Rectal smooth muscle tissue (tissue), 1 donor: ENCODE measurements around the gene UBAC2.

ENCODE experiments used
- H3K27ac ChIP-seq: one replicate; pipeline ENCODE4 v1.7.0; 2013; ENCODE audit warnings: low read depth, low read length, inconsistent platforms
- H3K27me3 ChIP-seq: one replicate; pipeline ENCODE4 v1.7.0; 2013; ENCODE audit warnings: low read length; ENCODE audit not compliant: control insufficient read depth, insufficient read depth
- H3K36me3 ChIP-seq: one replicate; pipeline ENCODE4 v1.7.0; 2013; ENCODE audit warnings: low read length; ENCODE audit not compliant: control insufficient read depth, insufficient read depth
- H3K4me1 ChIP-seq: one replicate; pipeline ENCODE4 v1.7.0; 2013; ENCODE audit warnings: low read length; ENCODE audit not compliant: control insufficient read depth, insufficient read depth
- H3K4me3 ChIP-seq: one replicate; pipeline ENCODE4 v1.7.0; 2013; ENCODE audit warnings: low read length
- H3K9ac ChIP-seq: one replicate; pipeline ENCODE4 v1.7.0; 2013; ENCODE audit warnings: low read length

UBAC2 gene, protein sequence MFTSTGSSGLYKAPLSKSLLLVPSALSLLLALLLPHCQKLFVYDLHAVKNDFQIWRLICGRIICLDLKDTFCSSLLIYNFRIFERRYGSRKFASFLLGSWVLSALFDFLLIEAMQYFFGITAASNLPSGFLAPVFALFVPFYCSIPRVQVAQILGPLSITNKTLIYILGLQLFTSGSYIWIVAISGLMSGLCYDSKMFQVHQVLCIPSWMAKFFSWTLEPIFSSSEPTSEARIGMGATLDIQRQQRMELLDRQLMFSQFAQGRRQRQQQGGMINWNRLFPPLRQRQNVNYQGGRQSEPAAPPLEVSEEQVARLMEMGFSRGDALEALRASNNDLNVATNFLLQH

GRCh38 chr13:99200432-99201167 is at the start of gene UBAC2:
TSS of gene UBAC2 (plus strand) at chr13:99200854. CDS start at chr13:99200909, 55 bp downstream.
- Histone ChIP-seq H3K4me3 (peak within 1 kb of the TSS; percentile 79), H3K27me3 (no peaks in the 10 kb centered on the region), H3K9ac (peak within 1 kb of the TSS; percentile 93), H3K27ac (peak within 1 kb of the TSS; percentile 94), H3K36me3 (no peaks in the 10 kb centered on the region), H3K4me1 (no peaks in the 10 kb centered on the region)

GRCh38 chr13:99151516-99151915 is 49.1 kb upstream of the UBAC2 start:
- H3K4me1 ChIP-seq, result no peaks in the 10 kb centered on the region
- no peak overlapping the region for H3K9ac ChIP-seq
- no peak overlapping the region for H3K4me3 ChIP-seq
- H3K36me3 ChIP-seq, result no peaks in the 10 kb centered on the region
- H3K27ac ChIP-seq, result no peak overlapping the region
- no peaks in the 10 kb centered on the region for H3K27me3 ChIP-seq

DNA sequence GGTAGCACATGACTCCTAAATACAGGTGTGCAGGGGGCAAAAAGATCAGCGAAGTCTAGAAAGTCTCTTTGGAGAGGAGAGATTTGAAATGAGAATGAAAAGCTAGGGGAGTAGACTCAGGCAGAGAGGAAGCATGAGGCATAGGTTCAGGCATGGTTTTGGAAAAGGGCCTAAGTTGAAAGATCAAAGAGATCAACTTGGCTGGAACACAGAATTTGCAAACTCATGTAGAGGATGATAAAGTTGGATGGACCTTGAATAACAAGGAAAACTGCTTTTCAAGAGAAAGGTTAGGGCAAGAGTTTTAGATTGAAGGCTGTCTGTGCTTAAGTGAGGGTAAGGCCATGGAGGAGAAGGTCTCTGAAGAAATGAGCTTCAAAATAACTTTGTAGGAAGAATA is 47.4 kb upstream of the UBAC2 start:
- Histone ChIP-seq H3K4me1 (no peaks in the 10 kb centered on the region), H3K4me3 (no peak overlapping the region), H3K27ac (no peak overlapping the region), H3K36me3 (no peaks in the 10 kb centered on the region), H3K9ac (no peak overlapping the region), H3K27me3 (no peaks in the 10 kb centered on the region)

DNA sequence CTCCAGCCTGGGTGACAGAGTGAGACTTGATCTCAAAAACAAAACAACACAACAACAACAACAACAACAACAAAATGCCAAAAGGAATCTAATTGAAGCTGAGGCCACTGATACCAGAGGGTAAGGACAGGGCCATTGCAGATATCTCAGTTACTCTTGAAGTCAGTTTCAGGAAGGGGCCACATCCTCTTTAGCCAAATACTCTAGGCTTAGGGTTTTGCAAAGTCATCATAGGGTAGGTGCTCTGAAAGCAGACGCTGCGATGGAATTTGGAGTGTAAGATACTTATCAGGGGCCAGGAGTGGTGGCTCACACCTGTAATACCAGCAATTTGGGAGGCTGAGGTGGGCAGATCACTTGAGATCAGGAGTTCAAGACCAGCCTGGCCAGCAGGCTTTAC is 46.6 kb upstream of the UBAC2 start:
- H3K4me1 ChIP-seq, result no peaks in the 10 kb centered on the region
- no peaks in the 10 kb centered on the region for H3K36me3 ChIP-seq
- peaks cover 4% of the 10 kb centered on the region for H3K27me3 ChIP-seq
- H3K9ac ChIP-seq, result no peak overlapping the region
- H3K4me3 ChIP-seq, result no peak overlapping the region
- no peak overlapping the region for H3K27ac ChIP-seq

DNA sequence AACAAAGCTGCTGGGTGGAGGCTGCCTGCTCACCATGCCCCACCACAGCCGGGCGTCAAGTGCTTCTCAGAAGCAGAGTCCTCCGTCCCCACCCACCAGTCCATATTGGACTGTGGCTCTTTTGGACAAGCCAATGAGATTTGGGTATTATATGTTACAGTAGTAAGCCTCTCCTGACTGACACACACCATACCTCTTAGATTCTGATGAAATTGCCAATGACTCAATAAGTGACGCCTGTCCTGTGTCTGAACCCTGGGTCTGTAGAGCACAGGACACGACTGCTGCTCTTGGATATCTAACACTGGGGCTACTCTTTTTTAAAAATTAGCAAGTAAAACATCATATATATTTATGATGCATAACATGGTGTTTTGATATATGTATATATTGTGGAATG is 44.8 kb upstream of the UBAC2 start:
- H3K9ac ChIP-seq, result no peak overlapping the region
- no peak overlapping the region for H3K27ac ChIP-seq
- H3K4me3 ChIP-seq, result no peak overlapping the region
- peaks cover 4% of the 10 kb centered on the region for H3K27me3 ChIP-seq
- H3K36me3 ChIP-seq, result no peaks in the 10 kb centered on the region
- H3K4me1 ChIP-seq, result no peaks in the 10 kb centered on the region

DNA sequence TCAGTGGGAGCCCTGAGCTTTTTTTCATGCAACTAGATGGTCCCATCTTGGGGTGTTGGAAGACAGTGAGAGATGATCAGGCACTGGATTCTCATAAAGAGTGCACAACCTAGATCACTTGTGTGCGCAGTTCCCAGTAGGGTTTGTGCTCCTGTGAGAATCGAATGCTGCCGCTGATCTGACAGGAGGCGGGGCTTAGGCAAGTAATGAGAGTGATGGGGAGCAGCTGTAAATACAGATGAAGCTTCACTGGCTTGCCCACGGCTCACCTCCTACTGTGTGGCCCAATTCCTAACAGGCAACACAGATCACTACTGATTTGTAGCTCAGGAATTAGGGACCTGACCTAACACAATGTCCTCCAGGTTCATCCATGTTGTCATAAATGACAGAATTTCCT is 43.6 kb upstream of the UBAC2 start:
- Histone ChIP-seq H3K27ac (no peak overlapping the region), H3K9ac (no peak overlapping the region), H3K27me3 (peaks cover 4% of the 10 kb centered on the region), H3K36me3 (no peaks in the 10 kb centered on the region), H3K4me3 (no peak overlapping the region), H3K4me1 (no peaks in the 10 kb centered on the region)

DNA sequence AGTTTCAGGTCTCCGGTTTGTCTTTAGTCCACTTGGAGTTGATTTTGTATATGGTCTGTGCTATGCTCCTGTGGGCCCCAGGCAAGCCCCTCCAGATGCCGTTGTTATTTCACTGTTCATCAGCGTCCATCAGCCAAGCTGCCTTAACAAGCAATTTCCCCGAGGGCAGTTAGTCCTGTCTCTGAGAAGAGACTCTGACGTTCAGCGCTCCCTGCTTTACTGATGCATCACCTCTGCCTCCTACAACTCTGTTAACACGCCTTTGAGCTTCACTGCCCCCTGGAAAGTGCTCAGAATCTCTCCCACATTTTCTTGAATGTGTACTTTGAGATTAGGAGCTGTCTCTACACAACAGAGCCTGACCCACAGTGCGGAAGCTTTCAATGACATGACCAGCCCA is 41.8 kb upstream of the UBAC2 start:
- H3K27me3 ChIP-seq, result peaks cover 4% of the 10 kb centered on the region
- H3K4me3 ChIP-seq, result no peak overlapping the region
- no peak overlapping the region for H3K27ac ChIP-seq
- no peaks in the 10 kb centered on the region for H3K36me3 ChIP-seq
- H3K4me1 ChIP-seq, result no peaks in the 10 kb centered on the region
- H3K9ac ChIP-seq, result no peak overlapping the region

DNA sequence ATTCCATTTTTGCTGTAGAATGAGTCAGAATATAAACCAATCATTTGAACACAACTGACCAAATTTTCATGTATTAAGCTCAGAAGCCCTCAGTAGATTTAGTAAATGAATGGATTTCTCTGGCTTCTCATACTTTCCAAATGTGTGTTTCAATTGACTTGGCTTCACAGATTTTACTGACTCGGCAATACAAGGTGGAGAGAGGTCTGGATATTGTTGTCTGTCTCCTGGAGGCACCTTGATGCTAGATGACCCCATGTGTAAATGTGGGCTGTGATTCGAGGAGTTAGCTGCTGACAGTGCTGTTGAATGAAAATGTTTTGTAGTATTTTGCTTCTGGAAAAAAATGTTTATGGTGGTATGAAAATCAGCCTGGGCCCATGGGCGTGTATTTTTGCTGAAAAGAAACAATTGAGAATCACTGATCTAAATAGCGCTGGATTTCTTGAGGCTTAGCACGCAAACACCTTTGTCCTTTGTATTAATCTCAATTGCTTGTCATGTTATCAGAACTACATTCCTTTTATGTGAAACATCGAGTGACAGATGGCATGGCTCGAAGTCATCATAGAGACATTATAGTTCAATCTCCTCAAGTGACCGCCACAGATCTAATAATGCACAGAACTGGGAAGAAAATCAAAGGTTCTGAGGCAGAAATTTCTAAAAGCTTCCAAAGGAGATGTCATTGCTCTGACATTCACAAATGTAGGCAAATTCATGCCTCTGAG is 41.2 kb upstream of the UBAC2 start:
- Histone ChIP-seq H3K4me3 (no peak overlapping the region), H3K27me3 (peaks cover 4% of the 10 kb centered on the region)

GRCh38 chr13:99160415-99160814 is 40.2 kb upstream of the UBAC2 start:
- Histone ChIP-seq H3K4me3 (no peak overlapping the region), H3K27me3 (peaks cover 4% of the 10 kb centered on the region), H3K9ac (no peak overlapping the region), H3K4me1 (no peaks in the 10 kb centered on the region), H3K36me3 (no peaks in the 10 kb centered on the region), H3K27ac (no peak overlapping the region)

More for the DNA sequence above, 41.2 kb upstream of the UBAC2 start:
- Histone ChIP-seq H3K9ac (no peak overlapping the region), H3K27ac (no peak overlapping the region), H3K36me3 (no peaks in the 10 kb centered on the region), H3K4me1 (no peaks in the 10 kb centered on the region)

GRCh38 chr13:99161512-99161911 is 39.1 kb upstream of the UBAC2 start:
- Histone ChIP-seq H3K36me3 (no peaks in the 10 kb centered on the region), H3K27ac (no peak overlapping the region), H3K27me3 (peaks cover 4% of the 10 kb centered on the region), H3K4me1 (no peaks in the 10 kb centered on the region), H3K9ac (no peak overlapping the region), H3K4me3 (no peak overlapping the region)

GRCh38 chr13:99162567-99163361 is 37.9 kb upstream of the UBAC2 start:
- peaks cover 4% of the 10 kb centered on the region for H3K27me3 ChIP-seq

GRCh38 chr13:99164226-99164625 is 36.4 kb upstream of the UBAC2 start:
- Histone ChIP-seq H3K36me3 (no peaks in the 10 kb centered on the region), H3K9ac (no peak overlapping the region), H3K4me3 (no peak overlapping the region), H3K27ac (no peak overlapping the region), H3K27me3 (no peaks in the 10 kb centered on the region), H3K4me1 (no peaks in the 10 kb centered on the region)

More at GRCh38 chr13:99162567-99163361, 37.9 kb upstream of the UBAC2 start:
- no peak overlapping the region for H3K27ac ChIP-seq
- H3K9ac ChIP-seq, result no peak overlapping the region
- no peak overlapping the region for H3K4me3 ChIP-seq
- no peaks in the 10 kb centered on the region for H3K36me3 ChIP-seq
- no peaks in the 10 kb centered on the region for H3K4me1 ChIP-seq
